GM06990 (cell line): ENCODE measurements around the gene CDC42BPG.

Source experiments
- DNase-seq: peaks from one replicate; pipeline ENCODE4 v3.0.0-alpha.2; 2011; ENCODE audit not compliant: insufficient read length; ENCODE audit errors: extremely low read depth
- H3K27me3 ChIP-seq: replicated peaks from 2 replicates; pipeline ENCODE4 v1.6.0; 2011; ENCODE audit warnings: low read length; ENCODE audit not compliant: control insufficient read depth, insufficient read depth
- H3K36me3 ChIP-seq: 2 replicates; pipeline ENCODE4 v1.5.1; 2011; ENCODE audit warnings: low read length; ENCODE audit not compliant: control insufficient read depth, insufficient read depth
- H3K4me3 ChIP-seq: replicated peaks from 2 replicates; pipeline ENCODE4 v1.5.1; 2011; ENCODE audit warnings: low read depth, mild to moderate bottlenecking, control low read depth, low read length
- TF ChIP-seq, protein P1 (sequence below): IDR thresholded peaks from 2 replicates; pipeline ENCODE4 v1.5.1; 2011; ENCODE audit warnings: low read length, control low read depth, mild to moderate bottlenecking, inconsistent platforms; ENCODE audit not compliant: insufficient read depth, poor library complexity, severe bottlenecking

The CDC42BPG gene

DNA sequence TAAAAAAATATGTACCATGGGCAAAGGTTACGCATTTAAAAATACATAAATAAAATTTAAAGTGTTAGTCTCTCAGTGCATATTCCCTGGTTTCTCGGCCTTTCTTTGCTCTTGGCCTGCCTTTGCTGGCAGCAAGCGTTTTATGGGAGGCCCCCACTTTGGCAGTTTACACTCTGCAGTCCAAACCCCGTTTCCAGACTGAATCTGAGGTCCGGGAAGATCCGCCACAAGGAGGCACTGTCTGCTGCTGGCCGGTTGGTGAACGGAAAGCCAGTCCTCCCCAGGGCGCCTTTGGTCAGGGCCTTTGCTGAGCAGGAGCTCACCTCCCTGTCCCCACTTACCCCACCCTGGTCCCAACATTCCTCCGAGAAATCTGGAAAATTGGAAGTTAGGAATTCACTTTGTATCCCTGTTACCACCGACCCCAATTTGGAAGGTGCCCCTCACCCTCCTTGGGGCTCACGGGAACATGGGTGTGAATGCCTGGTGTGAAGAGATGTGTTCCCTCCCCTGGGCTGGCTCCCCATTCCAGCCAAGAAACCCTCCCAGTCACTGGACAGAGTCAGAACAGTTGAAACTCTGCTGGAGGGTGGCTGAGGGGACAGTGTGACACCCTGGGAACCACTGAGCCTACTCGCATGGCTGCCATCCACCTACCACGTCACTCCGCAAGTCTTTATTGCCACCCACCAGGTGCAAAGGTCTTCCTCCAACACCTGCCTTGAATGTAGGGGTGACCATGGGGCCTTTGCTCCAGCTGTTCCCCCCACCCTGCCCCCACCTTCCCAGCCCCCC, 56.7 kb downstream of the CDC42BPG start:
- DNase-seq: no peak
- no peak overlapping the region for H3K4me3 ChIP-seq
- TF ChIP-seq, protein P1, sequence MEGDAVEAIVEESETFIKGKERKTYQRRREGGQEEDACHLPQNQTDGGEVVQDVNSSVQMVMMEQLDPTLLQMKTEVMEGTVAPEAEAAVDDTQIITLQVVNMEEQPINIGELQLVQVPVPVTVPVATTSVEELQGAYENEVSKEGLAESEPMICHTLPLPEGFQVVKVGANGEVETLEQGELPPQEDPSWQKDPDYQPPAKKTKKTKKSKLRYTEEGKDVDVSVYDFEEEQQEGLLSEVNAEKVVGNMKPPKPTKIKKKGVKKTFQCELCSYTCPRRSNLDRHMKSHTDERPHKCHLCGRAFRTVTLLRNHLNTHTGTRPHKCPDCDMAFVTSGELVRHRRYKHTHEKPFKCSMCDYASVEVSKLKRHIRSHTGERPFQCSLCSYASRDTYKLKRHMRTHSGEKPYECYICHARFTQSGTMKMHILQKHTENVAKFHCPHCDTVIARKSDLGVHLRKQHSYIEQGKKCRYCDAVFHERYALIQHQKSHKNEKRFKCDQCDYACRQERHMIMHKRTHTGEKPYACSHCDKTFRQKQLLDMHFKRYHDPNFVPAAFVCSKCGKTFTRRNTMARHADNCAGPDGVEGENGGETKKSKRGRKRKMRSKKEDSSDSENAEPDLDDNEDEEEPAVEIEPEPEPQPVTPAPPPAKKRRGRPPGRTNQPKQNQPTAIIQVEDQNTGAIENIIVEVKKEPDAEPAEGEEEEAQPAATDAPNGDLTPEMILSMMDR: peak; percentile 88
- H3K27me3 ChIP-seq: no peaks in the 10 kb centered on the region
- peaks cover 28% of the 10 kb centered on the region for H3K36me3 ChIP-seq

DNA sequence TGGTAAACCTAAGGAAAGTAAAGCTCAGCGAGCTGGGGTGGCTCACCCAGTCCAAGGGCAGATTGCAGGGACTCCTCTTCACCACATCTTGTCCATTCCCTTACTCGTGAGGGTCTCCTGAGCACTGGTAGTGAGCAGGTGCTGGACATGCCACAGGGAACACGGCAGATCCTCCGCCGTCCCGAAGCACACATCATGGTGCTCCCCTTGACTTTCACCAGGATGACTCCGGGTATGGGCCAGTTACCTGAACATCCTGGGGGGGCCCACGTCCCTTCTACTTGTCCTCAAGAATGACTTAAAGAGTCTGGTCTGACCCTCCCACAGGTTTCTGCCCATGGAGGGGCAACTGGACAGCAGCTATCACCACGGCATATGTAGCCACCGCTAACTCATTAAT, 58.1 kb downstream of the CDC42BPG start:
- H3K27me3 ChIP-seq: no peaks in the 10 kb centered on the region
- no peak overlapping the region for H3K4me3 ChIP-seq
- peaks cover 26% of the 10 kb centered on the region for H3K36me3 ChIP-seq
- TF ChIP-seq, protein P1: no peak
- DNase-seq: no peak

DNA sequence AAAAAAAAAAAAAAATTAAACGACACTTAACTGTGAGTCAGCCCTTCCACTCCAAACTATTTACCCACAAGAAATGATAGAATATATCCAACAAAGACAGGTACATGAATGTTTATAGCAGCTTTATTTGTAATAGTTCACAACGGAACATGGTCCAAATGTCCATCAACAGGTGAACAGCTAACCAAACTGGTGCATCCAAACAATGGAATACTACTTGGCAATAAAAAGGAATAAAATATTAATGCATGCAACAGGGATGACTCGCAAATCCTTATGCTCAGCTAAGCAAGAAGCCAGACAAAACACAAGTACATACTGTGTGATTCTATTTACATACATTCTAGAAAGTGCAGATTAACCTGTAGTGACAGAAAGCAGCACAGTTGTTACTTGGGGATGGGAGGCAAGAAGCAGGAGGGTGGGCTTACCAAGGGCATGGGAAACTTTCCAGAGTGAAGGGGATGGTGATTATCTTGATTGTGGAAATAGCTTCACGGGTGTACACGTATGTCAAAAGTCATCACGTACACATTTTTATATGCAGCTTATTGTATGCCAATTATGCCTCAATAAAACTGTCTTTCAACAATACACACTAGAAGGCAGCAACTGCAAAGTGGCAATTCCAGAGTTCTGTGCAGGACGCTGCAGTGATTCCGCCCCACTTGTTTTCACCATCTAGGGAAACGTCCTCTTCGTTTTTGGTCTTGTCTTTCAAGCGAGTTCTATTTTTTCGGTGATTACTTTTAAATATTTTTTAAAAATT, 59.5 kb downstream of the CDC42BPG start:
- H3K4me3 ChIP-seq: no peak overlapping the region
- TF ChIP-seq, protein P1: no peak
- DNase-seq: no peak
- H3K36me3 ChIP-seq: peaks cover 20% of the 10 kb centered on the region
- H3K27me3 ChIP-seq: no peaks in the 10 kb centered on the region

DNA sequence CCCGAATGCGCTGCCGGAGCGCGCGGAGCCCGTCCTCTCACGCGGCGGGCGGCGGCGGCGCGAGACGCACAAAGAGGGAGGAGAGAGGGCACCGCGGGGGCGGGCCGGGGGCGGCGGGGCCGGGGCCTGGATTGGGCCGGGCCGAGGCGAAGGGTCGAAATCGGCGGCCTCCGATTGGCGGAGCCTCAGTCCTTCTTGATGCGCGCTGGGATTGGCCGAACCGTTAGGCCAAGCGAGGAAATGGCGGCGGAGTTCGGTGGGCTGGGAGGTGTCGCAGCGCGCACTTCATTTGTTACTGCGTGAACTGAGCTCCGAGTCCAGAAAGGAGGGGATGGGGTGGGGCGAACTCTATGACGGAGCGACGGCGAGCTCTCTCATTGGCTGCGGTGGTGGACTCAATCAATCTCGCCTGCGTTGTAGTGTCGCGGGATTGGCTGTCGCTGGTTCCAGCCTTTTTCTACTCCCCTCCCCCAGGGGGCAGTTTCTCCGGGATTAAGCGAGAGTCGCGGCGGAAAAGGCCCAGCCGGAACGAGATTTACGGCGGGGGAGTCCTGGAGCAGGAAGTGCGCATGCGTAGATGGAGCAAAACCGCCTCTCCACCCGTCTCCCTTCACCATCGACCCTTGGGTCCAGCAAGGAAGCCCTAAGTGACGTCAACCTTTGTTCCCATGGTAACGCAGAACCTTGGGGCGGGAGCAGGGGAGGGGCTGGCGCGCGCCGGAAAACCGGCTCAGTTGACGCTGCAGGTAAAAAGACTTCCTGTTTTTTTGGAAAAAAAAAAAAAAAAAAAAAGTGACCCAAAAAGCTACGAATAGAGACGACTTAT, 65.8 kb downstream of the CDC42BPG start, which contains the start of gene SF1:
Gene SF1, minus strand, starts transcription at position 70 of the 826 bp plus-strand sequence. CDS start 150 bp downstream, outside the sequence.
- peak; percentile 100 for DNase-seq
- no peaks in the 10 kb centered on the region for H3K27me3 ChIP-seq
- peaks cover 10% of the 10 kb centered on the region for H3K36me3 ChIP-seq
- TF ChIP-seq, protein P1: no peak
- H3K4me3 ChIP-seq: peak within 1 kb of the TSS; percentile 99

DNA sequence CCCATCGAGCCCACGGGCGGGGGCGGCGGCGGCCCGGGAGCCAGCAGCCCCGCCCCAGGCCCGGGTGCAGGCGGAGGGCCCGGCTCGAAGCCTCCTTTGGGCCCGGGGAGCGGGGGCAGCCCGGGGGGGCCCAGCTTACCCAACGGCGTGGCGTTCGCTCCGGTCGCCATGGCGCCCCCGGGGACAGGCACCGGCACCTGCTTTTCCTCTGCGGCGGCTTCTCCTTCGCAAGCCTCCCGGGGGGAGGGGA, 66.3 kb downstream of the CDC42BPG start:
- peaks cover 15% of the 10 kb centered on the region for H3K36me3 ChIP-seq
- H3K4me3 ChIP-seq: peak overlapping the region; percentile 99
- DNase-seq: no peak
- TF ChIP-seq, protein P1: no peak
- H3K27me3 ChIP-seq: no peaks in the 10 kb centered on the region
